GM23338 (cell line): ENCODE measurements around the gene NINJ1.

Source experiments
- CTCF ChIP-seq, 2 experiments: fragments of 200-600 bp in 1 of 2; sonication (generic) in 1 of 2; conservative IDR thresholded peaks; 2 replicates each; pipeline versions ENCODE4 v1.5.1 to v1.6.1; 2016 to 2017; ENCODE audit warnings: antibody characterized with exemption in 2 of 2, low read depth in 2 of 2, mild to moderate bottlenecking in 2 of 2, moderate library complexity in 1 of 2
- EZH2 ChIP-seq: fragments of 200-600 bp; sonication (generic); IDR thresholded peaks from one replicate; pipeline ENCODE4 v1.8.0; 2017; ENCODE audit warnings: antibody characterized with exemption, mild to moderate bottlenecking, low read depth; ENCODE audit not compliant: unreplicated experiment
- POLR2AphosphoS5 ChIP-seq: IDR thresholded peaks from 2 replicates; pipeline ENCODE4 v1.6.1; 2016; ENCODE audit warnings: antibody characterized with exemption, low read depth

- TF ChIP-seq POLR2AphosphoS5 (no peak), CTCF (conservative IDR thresholded peaks at IDR 0.05; ENCODE audit: low read depth in 2 of 2) (no peak), EZH2 (no peak)
Measured at GRCh38 chr9:93122721-93123221, 11.3 kb downstream of the NINJ1 start.
